ENCODE measurements around the gene RPS19.

DNA sequence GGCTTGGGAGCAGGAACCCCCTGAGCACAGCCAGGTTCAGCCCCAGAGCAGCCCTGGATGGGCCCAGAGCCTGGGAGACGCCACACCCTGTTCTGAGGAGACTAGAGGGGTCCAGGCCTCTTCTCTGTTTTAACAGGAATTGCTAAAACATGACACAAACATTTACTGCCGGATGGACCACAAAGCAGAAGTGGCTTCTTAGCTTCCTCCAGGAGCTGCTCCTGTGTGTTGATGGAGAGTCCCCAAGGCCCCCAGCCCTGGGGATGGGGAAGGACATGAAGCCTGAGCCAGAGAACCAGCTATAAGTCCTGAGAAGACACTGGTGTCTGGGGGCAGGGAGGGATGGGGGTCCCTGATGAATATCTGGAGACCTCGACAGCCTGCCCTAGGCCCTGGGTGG is 49.0 kb upstream of the RPS19 start:
- TF ChIP-seq, protein P1, sequence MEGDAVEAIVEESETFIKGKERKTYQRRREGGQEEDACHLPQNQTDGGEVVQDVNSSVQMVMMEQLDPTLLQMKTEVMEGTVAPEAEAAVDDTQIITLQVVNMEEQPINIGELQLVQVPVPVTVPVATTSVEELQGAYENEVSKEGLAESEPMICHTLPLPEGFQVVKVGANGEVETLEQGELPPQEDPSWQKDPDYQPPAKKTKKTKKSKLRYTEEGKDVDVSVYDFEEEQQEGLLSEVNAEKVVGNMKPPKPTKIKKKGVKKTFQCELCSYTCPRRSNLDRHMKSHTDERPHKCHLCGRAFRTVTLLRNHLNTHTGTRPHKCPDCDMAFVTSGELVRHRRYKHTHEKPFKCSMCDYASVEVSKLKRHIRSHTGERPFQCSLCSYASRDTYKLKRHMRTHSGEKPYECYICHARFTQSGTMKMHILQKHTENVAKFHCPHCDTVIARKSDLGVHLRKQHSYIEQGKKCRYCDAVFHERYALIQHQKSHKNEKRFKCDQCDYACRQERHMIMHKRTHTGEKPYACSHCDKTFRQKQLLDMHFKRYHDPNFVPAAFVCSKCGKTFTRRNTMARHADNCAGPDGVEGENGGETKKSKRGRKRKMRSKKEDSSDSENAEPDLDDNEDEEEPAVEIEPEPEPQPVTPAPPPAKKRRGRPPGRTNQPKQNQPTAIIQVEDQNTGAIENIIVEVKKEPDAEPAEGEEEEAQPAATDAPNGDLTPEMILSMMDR (IDR thresholded peaks at IDR 0.05; ENCODE audit: poor library complexity): no peak
- TF ChIP-seq EZH2 (IDR thresholded peaks at IDR 0.05; ENCODE audit: borderline replicate concordance): no peak

All from hepatocyte (in vitro differentiated cells).